Keratinocyte (primary cell): ENCODE measurements around the gene SLC41A3. TPM values are rescaled to one million over a fixed set of nuclear protein-coding genes. Genes with fewer than 3 reads are reported as not detected.

Experiments
- DNase-seq: peaks from one replicate; pipeline ENCODE4 v3.0.0-alpha.2; 2011; ENCODE audit warnings: low read depth, missing footprints, low spot score
- FAIRE-seq: peaks from 2 replicates; lab custom pipeline; 2011; peaks lifted over from hg19 to GRCh38; lab: Jason Lieb, UNC
- H2AFZ ChIP-seq: 2 replicates; pipeline ENCODE4 v1.6.0; 2012; ENCODE audit warnings: low read length, control low read depth, inconsistent platforms; ENCODE audit not compliant: control insufficient read depth
- H3K27ac ChIP-seq: 2 replicates; pipeline ENCODE4 v1.5.1; 2011; ENCODE audit warnings: low read length; ENCODE audit not compliant: control insufficient read depth, insufficient read depth
- H3K27me3 ChIP-seq: 3 replicates; pipeline ENCODE4 v1.6.0; 2011; ENCODE audit warnings: low read length; ENCODE audit not compliant: control insufficient read depth, insufficient read depth; ENCODE audit errors: extremely low read depth
- H3K36me3 ChIP-seq, 2 experiments: 2 replicates in 1 of 2; 3 replicates in 1 of 2; pipeline ENCODE4 v1.5.1; 2011; ENCODE audit warnings: low read length in 2 of 2, mild to moderate bottlenecking in 1 of 2; ENCODE audit not compliant: control insufficient read depth in 2 of 2, insufficient read depth in 2 of 2; ENCODE audit errors: extremely low read depth in 1 of 2
- H3K4me1 ChIP-seq: 3 replicates; pipeline ENCODE4 v1.5.1; 2011; ENCODE audit warnings: low read length; ENCODE audit not compliant: control insufficient read depth, insufficient read depth; ENCODE audit errors: extremely low read depth
- H3K4me2 ChIP-seq: 3 replicates; pipeline ENCODE4 v1.6.0; 2011; ENCODE audit warnings: low read depth, low read length; ENCODE audit not compliant: control insufficient read depth, insufficient read depth; ENCODE audit errors: extremely low read depth
- H3K4me3 ChIP-seq, 3 experiments: fragments of 200-600 bp in 1 of 3; sonication (generic) in 1 of 3; 2 replicates in 2 of 3; 3 replicates in 1 of 3; pipeline ENCODE4 v1.5.1; 2011 to 2016; ENCODE audit warnings: low read length in 3 of 3, mild to moderate bottlenecking in 3 of 3, control low read depth in 2 of 3, inconsistent platforms in 1 of 3, low read depth in 1 of 3, mixed read lengths in 1 of 3, mixed run types in 1 of 3, moderate library complexity in 1 of 3; ENCODE audit not compliant: control insufficient read depth in 2 of 3, insufficient read depth in 2 of 3; ENCODE audit errors: extremely low read depth in 1 of 3
- H3K79me2 ChIP-seq: 2 replicates; pipeline ENCODE4 v1.6.0; 2012; ENCODE audit warnings: low read length; ENCODE audit not compliant: control insufficient read depth, insufficient read depth
- H3K9ac ChIP-seq: 3 replicates; pipeline ENCODE4 v1.6.0; 2011; ENCODE audit warnings: low read length; ENCODE audit not compliant: control insufficient read depth, insufficient read depth; ENCODE audit errors: extremely low read depth
- H3K9me1 ChIP-seq: 3 replicates; pipeline ENCODE4 v1.6.0; 2011; ENCODE audit warnings: low read length; ENCODE audit not compliant: control insufficient read depth, insufficient read depth; ENCODE audit errors: extremely low read depth
- H3K9me3 ChIP-seq: 2 replicates; pipeline ENCODE4 v1.5.1; 2012; ENCODE audit warnings: low read depth, low read length; ENCODE audit not compliant: control insufficient read depth
- H4K20me1 ChIP-seq: 3 replicates; pipeline ENCODE4 v1.6.0; 2011; ENCODE audit warnings: low read length; ENCODE audit not compliant: control insufficient read depth, insufficient read depth; ENCODE audit errors: extremely low read depth
- EZH2 ChIP-seq: IDR thresholded peaks from one replicate; pipeline ENCODE4 v1.6.1; 2012; ENCODE audit warnings: inconsistent platforms, mild to moderate bottlenecking, low read length, moderate library complexity
- dilution Hi-C: fragments of 300-500 bp; cut with MboI; formaldehyde crosslinking; loops from one replicate; pipeline ENCODE4 v1.7.0; 2020; ENCODE audit warnings: low sequenced_read_pairs; ENCODE audit not compliant: extremely low pct_ligation_motif_present
- polyA plus RNA-seq, 5 experiments: library from polyadenylated mRNA; depleted of rRNA in 3 of 5; stranded (reverse) in 3 of 5; stranded (forward) in 1 of 5; unstranded in 1 of 5; fragments of >200 nt; gene quantifications; 1 replicate in 1 of 5; 2 replicates in 3 of 5; 3 replicates in 1 of 5; pipeline versions ENCODE4 v1.2.1 to v1.2.3, GENCODE V29; 2011 to 2012; ENCODE audit warnings: missing spikeins in 2 of 5, low read depth in 1 of 5, low replicate concordance in 1 of 5
- TF ChIP-seq, protein P1 (sequence below), 3 experiments: IDR thresholded peaks in 1 of 3; conservative IDR thresholded peaks in 1 of 3; optimal IDR thresholded peaks in 1 of 3; 2 replicates in 2 of 3; 3 replicates in 1 of 3; pipeline versions ENCODE3 to v1.5.1; 2011; ENCODE audit warnings: low read length in 3 of 3, mild to moderate bottlenecking in 3 of 3, moderate library complexity in 2 of 3, control low read depth in 1 of 3, inconsistent platforms in 1 of 3; ENCODE audit not compliant: insufficient read depth in 2 of 3; ENCODE audit errors: extremely low read depth in 1 of 3

Gene SLC41A3
- polyA plus RNA-seq, 1 donor (not counting 4 experiments of a cell fraction or from before 2014, with no cell fraction given): 30.2 TPM

DNA sequence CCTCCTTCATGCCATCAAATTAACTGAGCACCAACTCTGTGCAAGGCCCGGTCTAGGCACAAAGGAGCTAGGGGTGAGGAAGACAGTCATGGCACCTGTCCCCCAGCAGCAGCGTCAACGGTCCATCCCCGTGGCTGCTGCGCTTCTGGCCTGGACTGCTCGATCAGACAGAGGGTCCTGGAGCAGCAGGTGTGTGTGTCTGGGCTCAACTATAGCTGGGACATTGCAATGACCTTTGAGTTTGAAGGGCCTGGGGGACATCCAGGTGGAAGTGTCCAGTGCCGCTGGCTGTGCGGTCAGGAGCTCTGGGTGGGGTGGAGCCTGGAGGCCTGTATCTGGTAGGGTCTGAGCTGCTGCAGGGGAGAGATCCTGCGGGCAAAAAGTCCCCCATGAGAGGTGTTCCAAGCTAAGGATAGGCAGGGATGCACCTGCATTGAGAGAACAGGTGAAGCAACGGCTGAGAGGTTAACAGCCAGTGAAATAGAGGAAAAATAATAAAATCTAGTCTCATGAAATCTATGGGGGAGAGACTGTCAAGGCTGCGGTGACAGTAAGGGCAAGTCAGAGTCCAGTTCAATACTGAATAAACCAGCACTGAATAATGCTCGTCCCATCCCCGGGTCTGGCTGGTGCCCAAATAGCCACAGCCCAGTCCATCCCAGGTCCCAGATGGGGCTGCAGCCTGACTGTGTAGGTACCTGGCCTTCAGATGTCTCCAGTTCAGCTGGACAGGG, 25.4 kb upstream of the SLC41A3 start:
- no peaks in the 10 kb centered on the region for H3K27me3 ChIP-seq
- H3K4me3 ChIP-seq: no peak overlapping the region
- no peaks in the 10 kb centered on the region for H3K4me1 ChIP-seq
- dilution Hi-C loops: no loop called here
- H2AFZ ChIP-seq: no peak overlapping the region
- H3K9ac ChIP-seq: no peak overlapping the region
- H4K20me1 ChIP-seq: no peaks in the 10 kb centered on the region
- H3K79me2 ChIP-seq: no peaks in the 10 kb centered on the region
- no peak overlapping the region for H3K4me2 ChIP-seq
- H3K27ac ChIP-seq: no peak overlapping the region
- FAIRE-seq (no peak), DNase-seq (no peak)
- H3K9me3 ChIP-seq: no peaks in the 10 kb centered on the region
- TF ChIP-seq EZH2: no peak
- TF ChIP-seq, protein P1, sequence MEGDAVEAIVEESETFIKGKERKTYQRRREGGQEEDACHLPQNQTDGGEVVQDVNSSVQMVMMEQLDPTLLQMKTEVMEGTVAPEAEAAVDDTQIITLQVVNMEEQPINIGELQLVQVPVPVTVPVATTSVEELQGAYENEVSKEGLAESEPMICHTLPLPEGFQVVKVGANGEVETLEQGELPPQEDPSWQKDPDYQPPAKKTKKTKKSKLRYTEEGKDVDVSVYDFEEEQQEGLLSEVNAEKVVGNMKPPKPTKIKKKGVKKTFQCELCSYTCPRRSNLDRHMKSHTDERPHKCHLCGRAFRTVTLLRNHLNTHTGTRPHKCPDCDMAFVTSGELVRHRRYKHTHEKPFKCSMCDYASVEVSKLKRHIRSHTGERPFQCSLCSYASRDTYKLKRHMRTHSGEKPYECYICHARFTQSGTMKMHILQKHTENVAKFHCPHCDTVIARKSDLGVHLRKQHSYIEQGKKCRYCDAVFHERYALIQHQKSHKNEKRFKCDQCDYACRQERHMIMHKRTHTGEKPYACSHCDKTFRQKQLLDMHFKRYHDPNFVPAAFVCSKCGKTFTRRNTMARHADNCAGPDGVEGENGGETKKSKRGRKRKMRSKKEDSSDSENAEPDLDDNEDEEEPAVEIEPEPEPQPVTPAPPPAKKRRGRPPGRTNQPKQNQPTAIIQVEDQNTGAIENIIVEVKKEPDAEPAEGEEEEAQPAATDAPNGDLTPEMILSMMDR (optimal IDR thresholded peaks at IDR 0.05 in 1 of 3, IDR thresholded peaks at IDR 0.05 in 1 of 3, conservative IDR thresholded peaks at IDR 0.05 in 1 of 3; ENCODE audit: extremely low read depth in 1 of 3, insufficient read depth in 2 of 3, low read length in 3 of 3): no peak
- H3K9me1 ChIP-seq: no peaks in the 10 kb centered on the region
- H3K36me3 ChIP-seq: no peaks in the 10 kb centered on the region

DNA sequence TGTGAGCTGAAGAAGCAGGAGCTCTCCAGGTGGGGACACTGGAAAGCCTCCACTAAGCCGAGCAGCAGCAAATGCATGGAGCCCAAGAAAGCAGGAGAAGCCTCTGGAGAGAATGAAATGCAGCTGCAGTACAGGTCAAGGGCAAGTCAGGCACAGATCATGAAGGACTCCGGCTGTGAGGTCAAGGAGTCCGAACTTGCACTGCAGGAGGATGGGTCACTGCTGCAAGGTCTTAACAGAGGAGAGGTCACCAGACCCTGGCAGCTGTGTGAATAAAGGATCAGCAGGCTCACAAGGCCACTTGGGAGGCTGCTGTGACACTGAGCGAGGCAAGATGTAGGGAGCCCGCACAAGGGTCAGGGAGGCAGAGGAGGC, 24.7 kb upstream of the SLC41A3 start:
- DNase-seq (no peak), FAIRE-seq (no peak)
- no peak overlapping the region for H3K27ac ChIP-seq
- H3K4me1 ChIP-seq: no peaks in the 10 kb centered on the region
- H3K9me1 ChIP-seq: no peaks in the 10 kb centered on the region
- H2AFZ ChIP-seq: no peak overlapping the region
- H3K4me3 ChIP-seq: no peak overlapping the region
- no peaks in the 10 kb centered on the region for H3K36me3 ChIP-seq
- H3K9me3 ChIP-seq: no peaks in the 10 kb centered on the region
- no peaks in the 10 kb centered on the region for H3K79me2 ChIP-seq
- no peaks in the 10 kb centered on the region for H3K27me3 ChIP-seq
- dilution Hi-C loops: no loop called here
- H4K20me1 ChIP-seq: no peaks in the 10 kb centered on the region
- no peak overlapping the region for H3K9ac ChIP-seq
- TF ChIP-seq, protein P1 (optimal IDR thresholded peaks at IDR 0.05 in 1 of 3, IDR thresholded peaks at IDR 0.05 in 1 of 3, conservative IDR thresholded peaks at IDR 0.05 in 1 of 3; ENCODE audit: extremely low read depth in 1 of 3, insufficient read depth in 2 of 3, low read length in 3 of 3): no peak
- no peak for TF ChIP-seq EZH2
- no peak overlapping the region for H3K4me2 ChIP-seq
